ENCODE measurements around the gene GALNT10. TPM values are rescaled to one million over a fixed set of nuclear protein-coding genes. Genes with fewer than 3 reads are reported as not detected.
A peak's percentile ranks its signal among the peaks of the same experiment; 100 is the strongest.

The GALNT10 gene
- total RNA-seq, 1 donor from 2014 or later: 10.2 TPM

DNA sequence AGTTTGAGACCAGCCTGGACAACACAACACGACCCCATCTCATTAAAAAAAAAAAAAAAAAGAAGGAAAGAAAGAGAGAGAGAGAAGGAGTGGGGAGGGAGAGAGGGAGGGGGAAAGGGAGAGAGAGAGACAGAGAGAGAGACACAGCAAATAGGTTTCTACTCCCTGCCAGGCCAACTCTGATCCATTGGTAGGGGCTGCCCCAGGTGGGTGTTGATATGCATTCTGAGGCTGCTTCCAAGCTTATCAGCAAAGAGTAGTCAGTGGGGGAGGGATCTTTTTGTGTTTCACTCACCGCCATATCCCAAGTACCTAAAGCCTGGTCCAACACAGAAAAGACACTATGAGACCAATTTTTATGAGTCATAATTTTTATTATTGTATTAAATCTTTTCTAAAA is 198.3 kb downstream of the GALNT10 start:
- peaks cover 34% of the 10 kb centered on the region for H3K36me3 Mint-ChIP-seq
- H3K4me2 ChIP-seq: no peak overlapping the region

DNA sequence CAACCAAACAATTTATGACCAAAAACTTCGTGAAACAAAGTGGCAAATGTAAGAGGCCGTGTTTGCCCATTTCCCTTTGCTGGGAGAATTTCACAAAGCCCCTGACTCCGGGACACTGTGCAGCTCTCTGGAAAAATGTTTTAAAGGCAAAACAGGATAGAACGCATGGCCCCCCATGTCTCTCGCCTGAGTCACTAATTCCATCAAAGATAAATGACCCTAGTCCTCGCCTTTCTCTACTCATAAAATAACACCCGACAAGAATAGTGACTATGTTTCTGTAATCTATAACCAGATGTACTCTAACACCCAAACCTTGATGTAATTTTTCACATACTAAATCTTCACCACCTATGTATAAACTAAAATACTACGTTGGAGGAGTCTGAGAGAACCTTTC is 199.6 kb downstream of the GALNT10 start:
- no peak for DNase-seq (ENCODE audit: low spot score)
- Histone ChIP-seq H2AFZ (replicated peaks) (no peak overlapping the region), H3K9ac (no peak overlapping the region), H3K79me2 (ENCODE audit: low read depth) (no peaks in the 10 kb centered on the region), H3K27ac (no peak overlapping the region), H3K4me2 (no peak overlapping the region), H3K36me3 (no peaks in the 10 kb centered on the region), H3K4me1 (no peaks in the 10 kb centered on the region), H3K27me3 (no peaks in the 10 kb centered on the region), H3F3A (ENCODE audit: low read depth) (no peaks in the 10 kb centered on the region), H3K9me3 (ENCODE audit: low read depth) (no peaks in the 10 kb centered on the region), H3K4me3 (no peak overlapping the region), H4K20me1 (ENCODE audit: low read depth) (no peaks in the 10 kb centered on the region)
- Mint-ChIP-seq H3K9me3 (no peaks in the 10 kb centered on the region), H3K4me1 (peaks cover 15% of the 10 kb centered on the region), H3K36me3 (peaks cover 32% of the 10 kb centered on the region), H3K27ac (peak overlapping the region; percentile 13), H3K4me3 (no peak overlapping the region), H3K27me3 (ENCODE audit: insufficient read depth, low read depth) (peaks cover 3% of the 10 kb centered on the region)
- TF ChIP-seq, protein P1, sequence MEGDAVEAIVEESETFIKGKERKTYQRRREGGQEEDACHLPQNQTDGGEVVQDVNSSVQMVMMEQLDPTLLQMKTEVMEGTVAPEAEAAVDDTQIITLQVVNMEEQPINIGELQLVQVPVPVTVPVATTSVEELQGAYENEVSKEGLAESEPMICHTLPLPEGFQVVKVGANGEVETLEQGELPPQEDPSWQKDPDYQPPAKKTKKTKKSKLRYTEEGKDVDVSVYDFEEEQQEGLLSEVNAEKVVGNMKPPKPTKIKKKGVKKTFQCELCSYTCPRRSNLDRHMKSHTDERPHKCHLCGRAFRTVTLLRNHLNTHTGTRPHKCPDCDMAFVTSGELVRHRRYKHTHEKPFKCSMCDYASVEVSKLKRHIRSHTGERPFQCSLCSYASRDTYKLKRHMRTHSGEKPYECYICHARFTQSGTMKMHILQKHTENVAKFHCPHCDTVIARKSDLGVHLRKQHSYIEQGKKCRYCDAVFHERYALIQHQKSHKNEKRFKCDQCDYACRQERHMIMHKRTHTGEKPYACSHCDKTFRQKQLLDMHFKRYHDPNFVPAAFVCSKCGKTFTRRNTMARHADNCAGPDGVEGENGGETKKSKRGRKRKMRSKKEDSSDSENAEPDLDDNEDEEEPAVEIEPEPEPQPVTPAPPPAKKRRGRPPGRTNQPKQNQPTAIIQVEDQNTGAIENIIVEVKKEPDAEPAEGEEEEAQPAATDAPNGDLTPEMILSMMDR (IDR thresholded peaks at IDR 0.05): no peak
- TF ChIP-seq EZH2 (IDR thresholded peaks at IDR 0.05): no peak
- no peak for TF ChIP-seq EZH2phosphoT487 (IDR thresholded peaks at IDR 0.05)

More for the DNA sequence above, 198.3 kb downstream of the GALNT10 start:
- Mint-ChIP-seq H3K27ac (no peak overlapping the region), H3K4me3 (no peak overlapping the region), H3K9me3 (no peaks in the 10 kb centered on the region), H3K27me3 (ENCODE audit: insufficient read depth, low read depth) (peaks cover 1% of the 10 kb centered on the region), H3K4me1 (peaks cover 16% of the 10 kb centered on the region)
- no peak overlapping the region for H3K4me3 ChIP-seq
- H2AFZ ChIP-seq (replicated peaks): no peak overlapping the region
- H3K27ac ChIP-seq: no peak overlapping the region
- H3K4me1 ChIP-seq: no peaks in the 10 kb centered on the region
- TF ChIP-seq EZH2 (IDR thresholded peaks at IDR 0.05): no peak
- TF ChIP-seq, protein P1 (IDR thresholded peaks at IDR 0.05): no peak
- TF ChIP-seq EZH2phosphoT487 (IDR thresholded peaks at IDR 0.05): no peak
- H3K9me3 ChIP-seq (ENCODE audit: low read depth): no peaks in the 10 kb centered on the region
- H3K9ac ChIP-seq: no peak overlapping the region
- no peaks in the 10 kb centered on the region for H3F3A ChIP-seq (ENCODE audit: low read depth)
- no peaks in the 10 kb centered on the region for H3K27me3 ChIP-seq
- H3K79me2 ChIP-seq (ENCODE audit: low read depth): no peaks in the 10 kb centered on the region
- no peaks in the 10 kb centered on the region for H4K20me1 ChIP-seq (ENCODE audit: low read depth)
- no peak for DNase-seq (ENCODE audit: low spot score)
- no peaks in the 10 kb centered on the region for H3K36me3 ChIP-seq

DNA sequence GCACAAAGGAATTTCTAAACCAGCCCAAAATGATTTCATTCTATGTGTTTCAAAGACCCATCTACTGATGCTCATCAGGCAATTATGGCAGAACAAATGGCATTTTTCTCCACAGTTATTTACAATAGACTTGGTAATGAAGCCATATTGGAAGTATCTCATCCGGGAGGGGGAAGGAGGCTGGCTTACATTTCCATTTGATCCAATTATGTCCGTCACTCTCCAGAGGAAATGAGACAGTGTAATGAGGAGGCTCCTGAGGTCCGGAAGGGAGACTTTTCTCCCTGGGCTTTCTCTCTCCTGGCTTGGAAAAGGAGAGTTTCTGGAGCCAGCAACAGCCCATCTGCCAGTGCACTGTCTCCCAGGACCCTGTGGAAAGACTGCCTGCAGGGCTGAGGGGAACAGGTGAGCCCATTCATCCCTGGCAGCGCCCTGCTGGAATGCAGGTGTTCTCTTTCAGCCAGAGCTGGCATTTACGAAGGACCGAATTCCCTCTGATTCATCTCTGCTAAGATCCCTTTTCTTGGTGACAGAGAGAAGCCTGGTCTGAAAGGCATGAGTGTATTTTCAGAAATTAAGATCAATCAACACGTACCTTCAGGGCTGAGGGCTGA is 200.3 kb downstream of the GALNT10 start:
- Mint-ChIP-seq H3K27ac (no peak overlapping the region), H3K36me3 (peaks cover 27% of the 10 kb centered on the region), H3K27me3 (ENCODE audit: insufficient read depth, low read depth) (peaks cover 3% of the 10 kb centered on the region), H3K9me3 (no peaks in the 10 kb centered on the region), H3K4me1 (peaks cover 14% of the 10 kb centered on the region), H3K4me3 (no peak overlapping the region)
- no peak overlapping the region for H3K27ac ChIP-seq
- no peaks in the 10 kb centered on the region for H3K4me1 ChIP-seq
- H3K36me3 ChIP-seq: no peaks in the 10 kb centered on the region
- H3K9me3 ChIP-seq (ENCODE audit: low read depth): no peaks in the 10 kb centered on the region
- H3K4me3 ChIP-seq: no peak overlapping the region
- H2AFZ ChIP-seq (replicated peaks): no peak overlapping the region
- no peaks in the 10 kb centered on the region for H4K20me1 ChIP-seq (ENCODE audit: low read depth)
- TF ChIP-seq EZH2phosphoT487 (IDR thresholded peaks at IDR 0.05): no peak
- H3F3A ChIP-seq (ENCODE audit: low read depth): no peaks in the 10 kb centered on the region
- no peak for DNase-seq (ENCODE audit: low spot score)
- H3K9ac ChIP-seq: no peak overlapping the region
- no peaks in the 10 kb centered on the region for H3K27me3 ChIP-seq
- no peaks in the 10 kb centered on the region for H3K79me2 ChIP-seq (ENCODE audit: low read depth)
- no peak overlapping the region for H3K4me2 ChIP-seq

DNA sequence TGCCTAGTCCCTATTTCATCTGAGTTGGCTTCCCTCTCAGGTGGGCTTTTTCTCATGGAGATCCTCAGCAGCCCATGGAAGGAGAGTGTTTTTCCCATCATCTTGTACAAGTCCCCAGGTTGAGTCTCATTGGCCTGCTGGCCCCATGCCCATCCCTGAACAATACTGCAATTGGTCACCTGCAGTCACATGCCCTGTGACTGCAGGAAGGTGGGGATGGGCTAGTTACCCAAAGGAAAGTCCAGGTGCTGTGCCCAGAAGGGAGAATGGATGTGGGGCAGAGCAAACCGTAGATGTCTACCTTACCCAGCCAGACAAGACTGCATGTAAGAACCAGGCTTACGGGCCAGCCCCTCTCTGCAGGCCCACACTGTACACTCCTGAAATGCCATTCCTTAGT is 201.3 kb downstream of the GALNT10 start:
- H3K36me3 ChIP-seq: no peaks in the 10 kb centered on the region
- H3F3A ChIP-seq (ENCODE audit: low read depth): no peaks in the 10 kb centered on the region
- TF ChIP-seq EZH2phosphoT487 (IDR thresholded peaks at IDR 0.05) (no peak), EZH2 (IDR thresholded peaks at IDR 0.05) (no peak)
- TF ChIP-seq, protein P1 (IDR thresholded peaks at IDR 0.05): no peak
- Mint-ChIP-seq H3K36me3 (peaks cover 23% of the 10 kb centered on the region), H3K4me1 (peaks cover 15% of the 10 kb centered on the region), H3K9me3 (no peaks in the 10 kb centered on the region), H3K27me3 (ENCODE audit: insufficient read depth, low read depth) (peaks cover 3% of the 10 kb centered on the region), H3K4me3 (no peak overlapping the region), H3K27ac (no peak overlapping the region)
- H3K79me2 ChIP-seq (ENCODE audit: low read depth): no peaks in the 10 kb centered on the region
- H3K4me3 ChIP-seq: no peak overlapping the region
- H2AFZ ChIP-seq (replicated peaks): no peak overlapping the region
- DNase-seq (ENCODE audit: low spot score): no peak
- H3K9me3 ChIP-seq (ENCODE audit: low read depth): no peaks in the 10 kb centered on the region
- H3K4me1 ChIP-seq: no peaks in the 10 kb centered on the region
- H3K9ac ChIP-seq: no peak overlapping the region
- H4K20me1 ChIP-seq (ENCODE audit: low read depth): no peaks in the 10 kb centered on the region
- no peak overlapping the region for H3K27ac ChIP-seq
- no peak overlapping the region for H3K4me2 ChIP-seq
- H3K27me3 ChIP-seq: no peaks in the 10 kb centered on the region
